CD4-positive, alpha-beta T cell (primary cell): Measurements from ENCODE around the gene ABHD1. TPM values are rescaled to one million over a fixed set of nuclear protein-coding genes. Genes with fewer than 3 reads are reported as not detected.

ENCODE experiments used
- ATAC-seq: fragments of 200-7000 bp; cut with Tn5 transposase; one replicate; pipeline ENCODE4 v1.10.0; 2022; ENCODE audit warnings: mild to moderate bottlenecking; ENCODE audit not compliant: poor library complexity
- CTCF ChIA-PET: fragments of 350-600 bp; sonication (Branson Sonifier 250); formaldehyde crosslinking; loops from one replicate; lab custom pipeline; 2021; ENCODE audit warnings: antibody characterized with exemption, inconsistent platforms; lab: Charles Lee
- POLR2A ChIA-PET: fragments of 350-600 bp; sonication (Branson Sonifier 250); formaldehyde crosslinking; loops from one replicate; lab custom pipeline; 2021; ENCODE audit warnings: antibody characterized with exemption, inconsistent platforms; lab: Charles Lee
- DNase-seq, 14 experiments: peaks; one replicate each; pipeline ENCODE4 v3.0.0-alpha.2; 2013 to 2020; ENCODE audit warnings: mixed read lengths in 2 of 14
- H3K27ac ChIP-seq, 2 donors: one replicate each; pipeline versions ENCODE4 v1.5.1 to v1.7.0; 2013; ENCODE audit warnings: low read length in 2 of 2, low read depth in 1 of 2, mild to moderate bottlenecking in 1 of 2
- H3K27me3 ChIP-seq, 2 experiments: 1 replicate in 1 of 2; 2 replicates in 1 of 2; pipeline versions ENCODE4 v1.6.1 to v1.7.0; 2013; ENCODE audit warnings: low read length in 2 of 2, control low read depth in 1 of 2, mild to moderate bottlenecking in 1 of 2, moderate library complexity in 1 of 2; ENCODE audit not compliant: insufficient read depth in 2 of 2, control insufficient read depth in 1 of 2
- H3K36me3 ChIP-seq: one replicate; pipeline ENCODE4 v1.6.1; 2013; ENCODE audit warnings: low read length, control low read depth; ENCODE audit not compliant: insufficient read depth
- H3K4me1 ChIP-seq: one replicate; pipeline ENCODE4 v1.6.1; 2013; ENCODE audit warnings: low read length, control low read depth; ENCODE audit not compliant: insufficient read depth
- H3K4me3 ChIP-seq: one replicate; pipeline ENCODE4 v1.5.1; 2013; ENCODE audit warnings: mild to moderate bottlenecking, low read length, moderate library complexity
- H3K9me3 ChIP-seq, 2 experiments: 1 replicate in 1 of 2; 2 replicates in 1 of 2; pipeline versions ENCODE4 v1.6.1 to v1.7.0; 2013; ENCODE audit warnings: low read length in 2 of 2, mild to moderate bottlenecking in 2 of 2, control low read depth in 1 of 2, moderate library complexity in 1 of 2; ENCODE audit not compliant: control insufficient read depth in 1 of 2, insufficient read depth in 1 of 2
- H3K27ac Mint-ChIP-seq: one replicate; pipeline ENCODE4 v1.8.0; 2020; ENCODE audit warnings: mixed read lengths
- H3K27me3 Mint-ChIP-seq: one replicate; pipeline ENCODE4 v1.8.0; 2021; ENCODE audit warnings: mixed read lengths
- H3K36me3 Mint-ChIP-seq: one replicate; pipeline ENCODE4 v1.8.0; 2021; ENCODE audit warnings: low read depth, mixed read lengths
- H3K4me1 Mint-ChIP-seq: one replicate; pipeline ENCODE4 v1.8.0; 2021; ENCODE audit warnings: low read depth, mixed read lengths
- H3K4me3 Mint-ChIP-seq: one replicate; pipeline ENCODE4 v1.8.0; 2020; ENCODE audit warnings: mild to moderate bottlenecking, mixed read lengths
- H3K9me3 Mint-ChIP-seq: one replicate; pipeline ENCODE4 v1.8.0; 2020; ENCODE audit warnings: mixed read lengths
- CTCF ChIP-seq: fragments of 200-600 bp; IDR thresholded peaks from one replicate; pipeline ENCODE4 v1.8.0; 2022; ENCODE audit warnings: antibody characterized with exemption, mild to moderate bottlenecking
- intact Hi-C, 2 experiments: fragments of 100-400 bp; cut with DNase I in 1 of 2; cut with micrococcal nuclease in 1 of 2; formaldehyde crosslinking; loops; one replicate each; pipeline versions ENCODE4 v1.15.1 to v1.9.0; 2023 to 2025; cut with DNase I, micrococcal nuclease
- total RNA-seq, 174 experiments: library from RNA in 2 of 174; stranded (reverse) in 2 of 174; gene quantifications; one replicate each; pipeline ENCODE4 v1.2.3 and lab custom pipeline; 2021 to 2026

The ABHD1 gene
- total RNA-seq, 2 experiments from 2014 or later, result 1.0 to 1.3 TPM

- ChIA-PET CTCF (interaction anchor here (0.9 to 1.4 kb wide), 3 partner anchors 11 to 42 kb away, joined by 3 to 9 read pairs (median 5); partner anchors contain the start of genes ABHD1 and OST4), POLR2A (interaction anchor here (2.0 to 10.2 kb wide), 5 partner anchors 9 to 129 kb away, joined by 5 to 161 read pairs (median 11); partner anchors contain the start of genes ABHD1, AGBL5, ATRAID and OST4)
- intact Hi-C loops, result loop anchor here (2.0 kb wide), 3 partner anchors 31 to 131 kb away; partner anchors contain the start of genes AGBL5 (in 1 of the 2), ATRAID (in 1 of the 2), SLC5A6 (in 1 of the 2) and TMEM214 (in 1 of the 2)
- Histone ChIP-seq H3K27ac (peak overlapping the region; percentile 60 to 75), H3K36me3 (no peaks in the 10 kb centered on the region), H3K27me3 (no peaks in the 10 kb centered on the region), H3K4me3 (no peak overlapping the region), H3K9me3 (no peaks in the 10 kb centered on the region), H3K4me1 (peaks cover 45% of the 10 kb centered on the region)
- TF ChIP-seq CTCF, result no peak
- H3K4me3 Mint-ChIP-seq, result no peak overlapping the region
- H3K27ac Mint-ChIP-seq, result peak overlapping the region; percentile 88
- no peaks in the 10 kb centered on the region for H3K36me3 Mint-ChIP-seq
- no peaks in the 10 kb centered on the region for H3K27me3 Mint-ChIP-seq
- DNase-seq (no peak), ATAC-seq (no peak)
- peaks cover 33% of the 10 kb centered on the region for H3K4me1 Mint-ChIP-seq
- no peaks in the 10 kb centered on the region for H3K9me3 Mint-ChIP-seq
Observed at GRCh38 chr2:27081984-27082772, 41.4 kb upstream of the ABHD1 start.

GRCh38 chr2:27082773-27083409, 40.7 kb upstream of the ABHD1 start:
- H3K36me3 Mint-ChIP-seq, result no peaks in the 10 kb centered on the region
- ChIA-PET CTCF (no interaction called here), POLR2A (interaction anchor here (2.0 to 10.2 kb wide), 5 partner anchors 8 to 129 kb away, joined by 5 to 161 read pairs (median 11); partner anchors contain the start of genes ABHD1, AGBL5, ATRAID and OST4)
- Histone ChIP-seq H3K27ac (no peak overlapping the region), H3K4me3 (no peak overlapping the region), H3K27me3 (no peaks in the 10 kb centered on the region), H3K9me3 (no peaks in the 10 kb centered on the region), H3K36me3 (no peaks in the 10 kb centered on the region), H3K4me1 (peaks cover 49% of the 10 kb centered on the region)
- DNase-seq (no peak), ATAC-seq (no peak)
- H3K27ac Mint-ChIP-seq, result no peak overlapping the region
- H3K4me3 Mint-ChIP-seq, result no peak overlapping the region
- intact Hi-C loops, result no loop called here
- H3K27me3 Mint-ChIP-seq, result no peaks in the 10 kb centered on the region
- H3K9me3 Mint-ChIP-seq, result no peaks in the 10 kb centered on the region
- TF ChIP-seq CTCF, result no peak
- peaks cover 34% of the 10 kb centered on the region for H3K4me1 Mint-ChIP-seq

- Histone ChIP-seq H3K27me3 (no peaks in the 10 kb centered on the region), H3K9me3 (no peaks in the 10 kb centered on the region), H3K4me1 (peaks cover 55% of the 10 kb centered on the region), H3K36me3 (no peaks in the 10 kb centered on the region), H3K27ac (no peak overlapping the region), H3K4me3 (no peak overlapping the region)
- H3K27ac Mint-ChIP-seq, result no peak overlapping the region
- intact Hi-C loops, result no loop called here
- CTCF ChIA-PET, result no interaction called here
- no peaks in the 10 kb centered on the region for H3K9me3 Mint-ChIP-seq
- H3K4me1 Mint-ChIP-seq, result peaks cover 34% of the 10 kb centered on the region
- H3K36me3 Mint-ChIP-seq, result no peaks in the 10 kb centered on the region
- no peaks in the 10 kb centered on the region for H3K27me3 Mint-ChIP-seq
- DNase-seq (no peak), ATAC-seq (no peak)
- H3K4me3 Mint-ChIP-seq, result peak overlapping the region; percentile 54
- TF ChIP-seq CTCF, result no peak
- POLR2A ChIA-PET, result interaction anchor here (2.6 to 10.2 kb wide), 3 partner anchors 13 to 128 kb away, joined by 11 to 161 read pairs (median 113); partner anchors contain the start of genes AGBL5, ATRAID, OST4 and SLC5A6
Observed at GRCh38 chr2:27083410-27084296, 40.0 kb upstream of the ABHD1 start.
